HepG2 (cell line): ENCODE data around the gene SAPCD1. TPM values are rescaled to one million over a fixed set of nuclear protein-coding genes. Genes with fewer than 3 reads are reported as not detected.
A peak's percentile ranks its signal among the peaks of the same experiment; 100 is the strongest.

Experiments used
- AHR ChIP-seq: IDR thresholded peaks from 2 replicates; pipeline ENCODE4 v1.6.1; 2018; ENCODE audit warnings: missing genetic modification reagents, missing compliant biosample characterization
- ATAD3A ChIP-seq: sonication (generic); formaldehyde crosslinking; IDR thresholded peaks from 2 replicates; pipeline ENCODE4 v1.4.0; 2020; ENCODE audit warnings: missing genetic modification reagents
- FOSL2 ChIP-seq: sonication (generic); formaldehyde crosslinking; IDR thresholded peaks from 2 replicates; pipeline ENCODE4 v1.4.0; 2020; ENCODE audit warnings: missing genetic modification reagents
- POGZ ChIP-seq: sonication (generic); formaldehyde crosslinking; IDR thresholded peaks from 2 replicates; pipeline ENCODE4 v1.4.0; 2020; ENCODE audit warnings: mild to moderate bottlenecking, missing genetic modification reagents
- POLR2AphosphoS5 ChIP-seq: IDR thresholded peaks from 2 replicates; pipeline ENCODE4 v1.6.1; 2012; ENCODE audit warnings: low read depth, low read length
- SMAD9 ChIP-seq: sonication (generic); formaldehyde crosslinking; IDR thresholded peaks from 2 replicates; pipeline ENCODE4 v1.5.1; 2020; ENCODE audit warnings: mild to moderate bottlenecking, missing genetic modification reagents
- SP4 ChIP-seq: sonication (generic); formaldehyde crosslinking; IDR thresholded peaks from 2 replicates; pipeline ENCODE4 v1.8.1; 2023; ENCODE audit warnings: mild to moderate bottlenecking, missing genetic modification reagents
- THRA ChIP-seq: sonication (generic); formaldehyde crosslinking; IDR thresholded peaks from 2 replicates; pipeline ENCODE4 v1.4.0; 2020; ENCODE audit warnings: missing genetic modification reagents, borderline replicate concordance
- ZNF142 ChIP-seq: sonication (generic); formaldehyde crosslinking; IDR thresholded peaks from 2 replicates; pipeline ENCODE4 v1.4.0; 2020; ENCODE audit warnings: missing genetic modification reagents
- ZNF589 ChIP-seq: sonication (generic); formaldehyde crosslinking; conservative IDR thresholded peaks from 2 replicates; pipeline ENCODE4 v1.8.0; 2022; ENCODE audit warnings: mild to moderate bottlenecking, moderate library complexity, missing genetic modification reagents
- polyA plus RNA-seq, 8 experiments: library from polyadenylated mRNA; depleted of rRNA in 3 of 8; stranded (reverse) in 7 of 8; unstranded in 1 of 8; fragments of >200 nt; fragmentation: Illumina TruSeq in 4 of 8; extraction: Trizol in 4 of 8; gene quantifications; 2 replicates each; pipeline versions ENCODE4 v1.2.1 to v1.2.3, GENCODE V29; 2011 to 2016; ENCODE audit warnings: low read depth in 4 of 8, missing spikeins in 1 of 8, mixed read lengths in 1 of 8; ENCODE audit not compliant: insufficient read depth in 1 of 8
- total RNA-seq, 5 experiments: library from RNA; depleted of rRNA; stranded (reverse); fragments of >200 nt; fragmentation: Illumina TruSeq; extraction: Trizol; gene quantifications; 2 replicates each; pipeline ENCODE4 v1.2.3, GENCODE V29; 2016; ENCODE audit warnings: low read depth in 1 of 5
- TF ChIP-seq, protein P1 (sequence below): IDR thresholded peaks from 2 replicates; pipeline ENCODE4 v1.6.1; 2016; ENCODE audit warnings: low read depth
- TF ChIP-seq, protein P2 (sequence below): sonication (generic); formaldehyde crosslinking; IDR thresholded peaks from 2 replicates; pipeline ENCODE4 v1.8.0; 2022; ENCODE audit warnings: missing genetic modification reagents, mild to moderate bottlenecking, moderate library complexity, borderline replicate concordance
- TF ChIP-seq, protein P3 (sequence below): sonication (generic); formaldehyde crosslinking; IDR thresholded peaks from 2 replicates; pipeline ENCODE4 v1.8.0; 2022; ENCODE audit warnings: low read depth, missing genetic modification reagents

Gene SAPCD1
- total and polyA plus RNA-seq, 2 of the 13 experiments (the other 11 are each of a cell fraction or from before 2014, with no cell fraction given), result 2.5 to 3.9 TPM

DNA sequence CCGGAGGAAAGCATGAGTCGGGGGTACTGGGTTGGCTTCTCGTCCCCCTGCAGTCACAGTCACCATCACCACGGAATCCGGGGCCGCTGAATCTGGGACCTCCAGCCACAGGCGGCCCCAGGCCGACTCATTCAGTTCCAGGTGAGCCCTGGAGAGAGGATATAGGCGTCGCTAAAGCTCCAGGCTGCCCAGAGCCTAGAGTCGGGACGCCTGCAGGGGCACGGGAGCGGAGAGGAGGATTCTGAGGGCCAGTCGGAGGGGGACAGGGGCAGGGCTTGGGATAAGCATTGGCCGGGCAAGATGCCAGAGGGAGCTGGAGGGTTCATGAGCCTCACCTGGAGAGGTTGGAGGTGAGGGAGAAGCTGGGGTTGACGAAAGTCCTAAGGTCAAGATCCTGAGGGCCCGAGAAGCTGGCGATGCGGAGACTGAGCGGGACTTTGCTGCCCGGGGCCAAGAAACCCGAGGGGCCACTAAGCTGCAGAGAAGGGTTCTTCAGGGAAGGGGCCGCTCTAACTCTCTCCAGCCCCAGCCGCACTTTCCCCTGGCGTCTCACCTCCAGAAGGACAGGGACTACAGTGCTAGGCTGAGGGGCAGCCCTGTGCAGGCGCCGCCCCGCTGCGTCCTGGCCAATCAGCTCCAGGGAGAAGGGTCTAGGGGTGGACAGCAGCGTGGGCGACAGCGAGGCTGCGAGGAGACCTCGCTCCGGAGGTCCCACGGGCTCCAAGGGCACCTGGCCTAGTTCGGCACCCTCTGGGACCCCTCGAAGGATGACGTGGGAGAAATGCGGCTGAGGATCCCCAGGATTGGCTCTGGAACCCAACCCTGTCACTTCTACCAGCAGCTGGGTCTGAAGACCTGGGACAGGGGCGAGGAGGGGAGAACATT is 3.7 kb downstream of the SAPCD1 start (continued):
- TF ChIP-seq ZNF142 (0 out of 2 replicates have a peak, but pooled peaks have one; percentile 50), FOSL2 (CRISPR knock-in tag) (0 out of 2 replicates have a peak, but pooled peaks have one; percentile 16), SP4 (peak; percentile 80; the same call in 1 of the 2 replicates), SMAD9 (CRISPR knock-in tag) (peak; percentile 69; the same call in 1 of the 2 replicates), AHR (CRISPR knock-in tag) (0 out of 2 replicates have a peak, but pooled peaks have one; percentile 10), ZNF589 (0 out of 2 replicates have a peak, but pooled peaks have one; percentile 21), ATAD3A (CRISPR knock-in tag) (peak; percentile 79; the same call in 1 of the 2 replicates), THRA (CRISPR knock-in tag) (0 out of 2 replicates have a peak, but pooled peaks have one; percentile 22), POLR2AphosphoS5 (peak; percentile 88), POGZ (CRISPR knock-in tag) (0 out of 2 replicates have a peak, but pooled peaks have one; percentile 53)
- TF ChIP-seq, protein P1, sequence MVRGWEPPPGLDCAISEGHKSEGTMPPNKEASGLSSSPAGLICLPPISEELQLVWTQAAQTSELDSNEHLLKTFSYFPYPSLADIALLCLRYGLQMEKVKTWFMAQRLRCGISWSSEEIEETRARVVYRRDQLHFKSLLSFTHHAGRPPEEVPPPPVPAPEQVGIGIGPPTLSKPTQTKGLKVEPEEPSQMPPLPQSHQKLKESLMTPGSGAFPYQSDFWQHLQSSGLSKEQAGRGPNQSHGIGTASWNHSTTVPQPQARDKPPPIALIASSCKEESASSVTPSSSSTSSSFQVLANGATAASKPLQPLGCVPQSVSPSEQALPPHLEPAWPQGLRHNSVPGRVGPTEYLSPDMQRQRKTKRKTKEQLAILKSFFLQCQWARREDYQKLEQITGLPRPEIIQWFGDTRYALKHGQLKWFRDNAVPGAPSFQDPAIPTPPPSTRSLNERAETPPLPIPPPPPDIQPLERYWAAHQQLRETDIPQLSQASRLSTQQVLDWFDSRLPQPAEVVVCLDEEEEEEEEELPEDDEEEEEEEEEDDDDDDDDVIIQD (CRISPR knock-in tag), result peak; percentile 58
- TF ChIP-seq, protein P2, sequence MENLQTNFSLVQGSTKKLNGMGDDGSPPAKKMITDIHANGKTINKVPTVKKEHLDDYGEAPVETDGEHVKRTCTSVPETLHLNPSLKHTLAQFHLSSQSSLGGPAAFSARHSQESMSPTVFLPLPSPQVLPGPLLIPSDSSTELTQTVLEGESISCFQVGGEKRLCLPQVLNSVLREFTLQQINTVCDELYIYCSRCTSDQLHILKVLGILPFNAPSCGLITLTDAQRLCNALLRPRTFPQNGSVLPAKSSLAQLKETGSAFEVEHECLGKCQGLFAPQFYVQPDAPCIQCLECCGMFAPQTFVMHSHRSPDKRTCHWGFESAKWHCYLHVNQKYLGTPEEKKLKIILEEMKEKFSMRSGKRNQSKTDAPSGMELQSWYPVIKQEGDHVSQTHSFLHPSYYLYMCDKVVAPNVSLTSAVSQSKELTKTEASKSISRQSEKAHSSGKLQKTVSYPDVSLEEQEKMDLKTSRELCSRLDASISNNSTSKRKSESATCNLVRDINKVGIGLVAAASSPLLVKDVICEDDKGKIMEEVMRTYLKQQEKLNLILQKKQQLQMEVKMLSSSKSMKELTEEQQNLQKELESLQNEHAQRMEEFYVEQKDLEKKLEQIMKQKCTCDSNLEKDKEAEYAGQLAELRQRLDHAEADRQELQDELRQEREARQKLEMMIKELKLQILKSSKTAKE (CRISPR knock-in tag), result no peak
- TF ChIP-seq, protein P3, sequence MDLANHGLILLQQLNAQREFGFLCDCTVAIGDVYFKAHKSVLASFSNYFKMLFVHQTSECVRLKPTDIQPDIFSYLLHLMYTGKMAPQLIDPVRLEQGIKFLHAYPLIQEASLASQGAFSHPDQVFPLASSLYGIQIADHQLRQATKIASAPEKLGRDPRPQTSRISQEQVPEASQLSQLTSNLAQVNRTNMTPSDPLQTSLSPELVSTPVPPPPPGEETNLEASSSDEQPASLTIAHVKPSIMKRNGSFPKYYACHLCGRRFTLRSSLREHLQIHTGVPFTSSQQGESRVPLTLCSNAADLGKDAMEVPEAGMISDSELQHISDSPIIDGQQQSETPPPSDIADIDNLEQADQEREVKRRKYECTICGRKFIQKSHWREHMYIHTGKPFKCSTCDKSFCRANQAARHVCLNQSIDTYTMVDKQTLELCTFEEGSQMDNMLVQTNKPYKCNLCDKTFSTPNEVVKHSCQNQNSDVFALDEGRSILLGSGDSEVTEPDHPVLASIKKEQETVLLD, result no peak
